ENCODE measurements around the gene GALT.

- no peak for TF ChIP-seq POLR2A (IDR thresholded peaks at IDR 0.05)
- no peak for TF ChIP-seq CTCF (IDR thresholded peaks at IDR 0.05)
Measured at GRCh38 chr9:34684145-34684544, 37.7 kb downstream of the GALT start.

All from right lobe of liver (tissue), 4 donors.